Neural progenitor cell (in vitro differentiated cells): ENCODE results near the gene PLN.

ENCODE experiments used
- EZH2 ChIP-seq: fragments of 200-600 bp; sonication (generic); IDR thresholded peaks from 2 replicates; pipeline ENCODE4 v1.6.1; 2017; ENCODE audit warnings: antibody characterized with exemption, mild to moderate bottlenecking, moderate library complexity
- TF ChIP-seq, protein P1 (sequence below): fragments of 200-600 bp; sonication (generic); IDR thresholded peaks from 2 replicates; pipeline ENCODE4 v1.5.1; 2017; ENCODE audit warnings: antibody characterized with exemption, mild to moderate bottlenecking

DNA sequence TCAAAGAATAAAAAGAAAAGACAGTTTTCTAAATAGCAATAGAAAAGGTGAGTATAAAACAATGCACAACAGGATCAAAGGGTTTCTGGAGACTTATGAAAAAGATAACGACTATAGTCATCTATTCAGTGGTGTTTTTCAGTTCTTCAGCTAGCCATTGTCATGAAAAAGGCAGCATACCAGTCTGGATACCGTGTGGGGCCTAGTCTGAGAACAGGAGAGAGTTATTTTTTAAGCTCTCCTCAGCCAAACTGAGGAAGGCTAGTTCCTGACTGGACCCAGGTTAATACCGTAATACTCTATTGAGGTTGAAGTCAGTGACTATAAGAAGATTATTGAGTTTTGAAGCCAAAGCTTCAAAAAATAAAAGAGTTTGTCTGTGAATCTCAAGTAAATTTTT, 49.5 kb downstream of the PLN start:
- TF ChIP-seq, protein P1, sequence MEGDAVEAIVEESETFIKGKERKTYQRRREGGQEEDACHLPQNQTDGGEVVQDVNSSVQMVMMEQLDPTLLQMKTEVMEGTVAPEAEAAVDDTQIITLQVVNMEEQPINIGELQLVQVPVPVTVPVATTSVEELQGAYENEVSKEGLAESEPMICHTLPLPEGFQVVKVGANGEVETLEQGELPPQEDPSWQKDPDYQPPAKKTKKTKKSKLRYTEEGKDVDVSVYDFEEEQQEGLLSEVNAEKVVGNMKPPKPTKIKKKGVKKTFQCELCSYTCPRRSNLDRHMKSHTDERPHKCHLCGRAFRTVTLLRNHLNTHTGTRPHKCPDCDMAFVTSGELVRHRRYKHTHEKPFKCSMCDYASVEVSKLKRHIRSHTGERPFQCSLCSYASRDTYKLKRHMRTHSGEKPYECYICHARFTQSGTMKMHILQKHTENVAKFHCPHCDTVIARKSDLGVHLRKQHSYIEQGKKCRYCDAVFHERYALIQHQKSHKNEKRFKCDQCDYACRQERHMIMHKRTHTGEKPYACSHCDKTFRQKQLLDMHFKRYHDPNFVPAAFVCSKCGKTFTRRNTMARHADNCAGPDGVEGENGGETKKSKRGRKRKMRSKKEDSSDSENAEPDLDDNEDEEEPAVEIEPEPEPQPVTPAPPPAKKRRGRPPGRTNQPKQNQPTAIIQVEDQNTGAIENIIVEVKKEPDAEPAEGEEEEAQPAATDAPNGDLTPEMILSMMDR: no peak
- TF ChIP-seq EZH2: no peak
